ENCODE data around the gene SBF2. TPM values are rescaled to one million over a fixed set of nuclear protein-coding genes. Genes with fewer than 3 reads are reported as not detected.

SBF2 gene
- total and polyA plus RNA-seq, 2 of the 13 experiments (the other 11 are each of a cell fraction or from before 2014, with no cell fraction given) = 24.0 to 45.8 TPM

DNA sequence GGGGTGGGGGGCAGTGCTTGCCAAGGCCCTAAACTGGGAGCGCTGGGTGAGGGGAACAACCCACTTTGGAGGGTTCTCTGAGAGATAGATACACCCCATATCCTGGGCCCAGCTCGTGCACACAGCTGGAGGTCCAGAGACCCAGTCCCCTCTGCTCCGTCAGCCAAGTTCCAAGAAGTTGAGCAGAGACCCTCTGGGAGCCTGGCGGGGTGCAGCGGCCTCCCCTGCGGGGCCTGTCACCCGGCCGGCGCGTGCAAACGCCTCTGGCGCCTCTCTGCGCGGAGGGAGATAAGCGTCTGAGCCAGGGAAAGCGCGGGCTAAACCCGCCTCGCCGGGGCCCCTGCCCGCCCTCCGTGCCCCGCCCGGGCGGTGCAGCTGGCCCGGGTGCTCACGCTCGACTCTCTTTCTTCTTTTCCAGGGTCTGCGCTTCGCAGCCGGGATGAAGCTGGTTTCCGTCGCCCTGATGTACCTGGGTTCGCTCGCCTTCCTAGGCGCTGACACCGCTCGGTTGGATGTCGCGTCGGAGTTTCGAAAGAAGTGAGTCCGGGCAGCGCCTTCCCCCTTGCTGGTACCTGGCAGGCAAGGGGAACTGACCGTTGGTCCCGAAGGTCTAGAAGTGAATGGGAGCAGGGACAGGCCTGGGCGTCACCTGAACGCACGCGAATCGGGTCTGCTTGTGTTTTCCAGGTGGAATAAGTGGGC lies 11.4 kb upstream of the SBF2 start (continued):
- TF ChIP-seq, protein P1, sequence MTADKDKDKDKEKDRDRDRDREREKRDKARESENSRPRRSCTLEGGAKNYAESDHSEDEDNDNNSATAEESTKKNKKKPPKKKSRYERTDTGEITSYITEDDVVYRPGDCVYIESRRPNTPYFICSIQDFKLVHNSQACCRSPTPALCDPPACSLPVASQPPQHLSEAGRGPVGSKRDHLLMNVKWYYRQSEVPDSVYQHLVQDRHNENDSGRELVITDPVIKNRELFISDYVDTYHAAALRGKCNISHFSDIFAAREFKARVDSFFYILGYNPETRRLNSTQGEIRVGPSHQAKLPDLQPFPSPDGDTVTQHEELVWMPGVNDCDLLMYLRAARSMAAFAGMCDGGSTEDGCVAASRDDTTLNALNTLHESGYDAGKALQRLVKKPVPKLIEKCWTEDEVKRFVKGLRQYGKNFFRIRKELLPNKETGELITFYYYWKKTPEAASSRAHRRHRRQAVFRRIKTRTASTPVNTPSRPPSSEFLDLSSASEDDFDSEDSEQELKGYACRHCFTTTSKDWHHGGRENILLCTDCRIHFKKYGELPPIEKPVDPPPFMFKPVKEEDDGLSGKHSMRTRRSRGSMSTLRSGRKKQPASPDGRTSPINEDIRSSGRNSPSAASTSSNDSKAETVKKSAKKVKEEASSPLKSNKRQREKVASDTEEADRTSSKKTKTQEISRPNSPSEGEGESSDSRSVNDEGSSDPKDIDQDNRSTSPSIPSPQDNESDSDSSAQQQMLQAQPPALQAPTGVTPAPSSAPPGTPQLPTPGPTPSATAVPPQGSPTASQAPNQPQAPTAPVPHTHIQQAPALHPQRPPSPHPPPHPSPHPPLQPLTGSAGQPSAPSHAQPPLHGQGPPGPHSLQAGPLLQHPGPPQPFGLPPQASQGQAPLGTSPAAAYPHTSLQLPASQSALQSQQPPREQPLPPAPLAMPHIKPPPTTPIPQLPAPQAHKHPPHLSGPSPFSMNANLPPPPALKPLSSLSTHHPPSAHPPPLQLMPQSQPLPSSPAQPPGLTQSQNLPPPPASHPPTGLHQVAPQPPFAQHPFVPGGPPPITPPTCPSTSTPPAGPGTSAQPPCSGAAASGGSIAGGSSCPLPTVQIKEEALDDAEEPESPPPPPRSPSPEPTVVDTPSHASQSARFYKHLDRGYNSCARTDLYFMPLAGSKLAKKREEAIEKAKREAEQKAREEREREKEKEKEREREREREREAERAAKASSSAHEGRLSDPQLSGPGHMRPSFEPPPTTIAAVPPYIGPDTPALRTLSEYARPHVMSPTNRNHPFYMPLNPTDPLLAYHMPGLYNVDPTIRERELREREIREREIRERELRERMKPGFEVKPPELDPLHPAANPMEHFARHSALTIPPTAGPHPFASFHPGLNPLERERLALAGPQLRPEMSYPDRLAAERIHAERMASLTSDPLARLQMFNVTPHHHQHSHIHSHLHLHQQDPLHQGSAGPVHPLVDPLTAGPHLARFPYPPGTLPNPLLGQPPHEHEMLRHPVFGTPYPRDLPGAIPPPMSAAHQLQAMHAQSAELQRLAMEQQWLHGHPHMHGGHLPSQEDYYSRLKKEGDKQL (CRISPR knock-in tag; IDR thresholded peaks at IDR 0.05; ENCODE audit: low read depth) = no peak
- peak; percentile 63; the same call in 1 of the 2 replicates for TF ChIP-seq ZNF598 (CRISPR knock-in tag; IDR thresholded peaks at IDR 0.05; ENCODE audit: borderline replicate concordance)
- TF ChIP-seq, protein P2, sequence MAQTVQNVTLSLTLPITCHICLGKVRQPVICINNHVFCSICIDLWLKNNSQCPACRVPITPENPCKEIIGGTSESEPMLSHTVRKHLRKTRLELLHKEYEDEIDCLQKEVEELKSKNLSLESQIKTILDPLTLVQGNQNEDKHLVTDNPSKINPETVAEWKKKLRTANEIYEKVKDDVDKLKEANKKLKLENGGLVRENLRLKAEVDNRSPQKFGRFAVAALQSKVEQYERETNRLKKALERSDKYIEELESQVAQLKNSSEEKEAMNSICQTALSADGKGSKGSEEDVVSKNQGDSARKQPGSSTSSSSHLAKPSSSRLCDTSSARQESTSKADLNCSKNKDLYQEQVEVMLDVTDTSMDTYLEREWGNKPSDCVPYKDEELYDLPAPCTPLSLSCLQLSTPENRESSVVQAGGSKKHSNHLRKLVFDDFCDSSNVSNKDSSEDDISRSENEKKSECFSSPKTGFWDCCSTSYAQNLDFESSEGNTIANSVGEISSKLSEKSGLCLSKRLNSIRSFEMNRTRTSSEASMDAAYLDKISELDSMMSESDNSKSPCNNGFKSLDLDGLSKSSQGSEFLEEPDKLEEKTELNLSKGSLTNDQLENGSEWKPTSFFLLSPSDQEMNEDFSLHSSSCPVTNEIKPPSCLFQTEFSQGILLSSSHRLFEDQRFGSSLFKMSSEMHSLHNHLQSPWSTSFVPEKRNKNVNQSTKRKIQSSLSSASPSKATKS (CRISPR knock-in tag; IDR thresholded peaks at IDR 0.05) = 0 out of 2 replicates have a peak, but pooled peaks have one; percentile 79
- TF ChIP-seq ZNF891 (CRISPR knock-in tag; IDR thresholded peaks at IDR 0.05) = 0 out of 2 replicates have a peak, but pooled peaks have one; percentile 13
- 0 out of 2 replicates have a peak, but pooled peaks have one; percentile 7 for TF ChIP-seq AHR (CRISPR knock-in tag; IDR thresholded peaks at IDR 0.05)
- 0 out of 2 replicates have a peak, but pooled peaks have one; percentile 52 for TF ChIP-seq ZNF274 (CRISPR knock-in tag; IDR thresholded peaks at IDR 0.05)
- TF ChIP-seq SOX6 (IDR thresholded peaks at IDR 0.05) = no peak
- no peak for TF ChIP-seq SOX6 (CRISPR knock-in tag; IDR thresholded peaks at IDR 0.05)
- TF ChIP-seq, protein P3, sequence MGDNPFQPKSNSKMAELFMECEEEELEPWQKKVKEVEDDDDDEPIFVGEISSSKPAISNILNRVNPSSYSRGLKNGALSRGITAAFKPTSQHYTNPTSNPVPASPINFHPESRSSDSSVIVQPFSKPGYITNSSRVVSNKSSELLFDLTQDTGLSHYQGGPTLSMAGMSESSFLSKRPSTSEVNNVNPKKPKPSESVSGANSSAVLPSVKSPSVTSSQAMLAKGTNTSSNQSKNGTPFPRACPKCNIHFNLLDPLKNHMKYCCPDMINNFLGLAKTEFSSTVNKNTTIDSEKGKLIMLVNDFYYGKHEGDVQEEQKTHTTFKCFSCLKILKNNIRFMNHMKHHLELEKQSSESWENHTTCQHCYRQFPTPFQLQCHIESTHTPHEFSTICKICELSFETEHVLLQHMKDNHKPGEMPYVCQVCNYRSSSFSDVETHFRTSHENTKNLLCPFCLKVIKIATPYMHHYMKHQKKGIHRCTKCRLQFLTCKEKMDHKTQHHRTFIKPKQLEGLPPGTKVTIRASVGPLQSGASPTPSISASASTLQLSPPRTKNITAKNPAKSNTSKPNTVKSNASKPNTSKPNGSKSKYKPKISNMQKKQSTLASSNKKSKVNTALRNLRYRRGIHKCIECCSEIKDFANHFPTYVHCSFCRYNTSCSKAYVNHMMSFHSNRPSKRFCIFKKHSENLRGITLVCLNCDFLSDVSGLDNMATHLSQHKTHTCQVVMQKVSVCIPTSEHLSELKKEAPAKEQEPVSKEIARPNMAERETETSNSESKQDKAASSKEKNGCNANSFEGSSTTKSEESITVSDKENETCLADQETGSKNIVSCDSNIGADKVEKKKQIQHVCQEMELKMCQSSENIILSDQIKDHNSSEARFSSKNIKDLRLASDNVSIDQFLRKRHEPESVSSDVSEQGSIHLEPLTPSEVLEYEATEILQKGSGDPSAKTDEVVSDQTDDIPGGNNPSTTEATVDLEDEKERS (CRISPR knock-in tag; IDR thresholded peaks at IDR 0.05) = no peak
- TF ChIP-seq, protein P4, sequence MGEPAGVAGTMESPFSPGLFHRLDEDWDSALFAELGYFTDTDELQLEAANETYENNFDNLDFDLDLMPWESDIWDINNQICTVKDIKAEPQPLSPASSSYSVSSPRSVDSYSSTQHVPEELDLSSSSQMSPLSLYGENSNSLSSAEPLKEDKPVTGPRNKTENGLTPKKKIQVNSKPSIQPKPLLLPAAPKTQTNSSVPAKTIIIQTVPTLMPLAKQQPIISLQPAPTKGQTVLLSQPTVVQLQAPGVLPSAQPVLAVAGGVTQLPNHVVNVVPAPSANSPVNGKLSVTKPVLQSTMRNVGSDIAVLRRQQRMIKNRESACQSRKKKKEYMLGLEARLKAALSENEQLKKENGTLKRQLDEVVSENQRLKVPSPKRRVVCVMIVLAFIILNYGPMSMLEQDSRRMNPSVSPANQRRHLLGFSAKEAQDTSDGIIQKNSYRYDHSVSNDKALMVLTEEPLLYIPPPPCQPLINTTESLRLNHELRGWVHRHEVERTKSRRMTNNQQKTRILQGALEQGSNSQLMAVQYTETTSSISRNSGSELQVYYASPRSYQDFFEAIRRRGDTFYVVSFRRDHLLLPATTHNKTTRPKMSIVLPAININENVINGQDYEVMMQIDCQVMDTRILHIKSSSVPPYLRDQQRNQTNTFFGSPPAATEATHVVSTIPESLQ (CRISPR knock-in tag; conservative IDR thresholded peaks at IDR 0.05) = no peak
- peak; percentile 43; the same call in 1 of the 2 replicates for TF ChIP-seq ZFX (CRISPR knock-in tag; IDR thresholded peaks at IDR 0.05; ENCODE audit: low read depth)
- TF ChIP-seq AGO2 (optimal IDR thresholded peaks at IDR 0.05; ENCODE audit: low read depth, low read length) = peak; percentile 86
- TF ChIP-seq, protein P5, sequence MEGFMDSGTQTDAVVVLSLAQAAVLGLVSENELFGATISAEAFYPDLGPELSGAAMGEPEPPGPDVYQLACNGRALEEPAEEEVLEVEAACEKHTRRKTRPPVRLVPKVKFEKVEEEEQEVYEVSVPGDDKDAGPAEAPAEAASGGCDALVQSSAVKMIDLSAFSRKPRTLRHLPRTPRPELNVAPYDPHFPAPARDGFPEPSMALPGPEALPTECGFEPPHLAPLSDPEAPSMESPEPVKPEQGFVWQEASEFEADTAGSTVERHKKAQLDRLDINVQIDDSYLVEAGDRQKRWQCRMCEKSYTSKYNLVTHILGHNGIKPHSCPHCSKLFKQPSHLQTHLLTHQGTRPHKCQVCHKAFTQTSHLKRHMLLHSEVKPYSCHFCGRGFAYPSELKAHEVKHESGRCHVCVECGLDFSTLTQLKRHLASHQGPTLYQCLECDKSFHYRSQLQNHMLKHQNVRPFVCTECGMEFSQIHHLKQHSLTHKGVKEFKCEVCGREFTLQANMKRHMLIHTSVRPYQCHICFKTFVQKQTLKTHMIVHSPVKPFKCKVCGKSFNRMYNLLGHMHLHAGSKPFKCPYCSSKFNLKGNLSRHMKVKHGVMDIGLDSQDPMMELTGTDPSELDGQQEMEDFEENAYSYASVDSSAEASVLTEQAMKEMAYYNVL (CRISPR knock-in tag; IDR thresholded peaks at IDR 0.05; ENCODE audit: borderline replicate concordance) = 0 out of 2 replicates have a peak, but pooled peaks have one; percentile 4
